HG03103 (cell line): Measurements from ENCODE around the gene MARCHF4.
"Not testable (repeated sequence)": the region's sequence is repeated elsewhere in the genome, so short reads cannot be mapped to it uniquely, and the experiment has no call there.

Source experiments
- ATAC-seq: cut with Tn5 transposase; IDR thresholded peaks from one replicate; pipeline ENCODE4 v1.9.1; 2021; ENCODE audit warnings: low read depth; ENCODE audit not compliant: unreplicated experiment

Gene MARCHF4

DNA sequence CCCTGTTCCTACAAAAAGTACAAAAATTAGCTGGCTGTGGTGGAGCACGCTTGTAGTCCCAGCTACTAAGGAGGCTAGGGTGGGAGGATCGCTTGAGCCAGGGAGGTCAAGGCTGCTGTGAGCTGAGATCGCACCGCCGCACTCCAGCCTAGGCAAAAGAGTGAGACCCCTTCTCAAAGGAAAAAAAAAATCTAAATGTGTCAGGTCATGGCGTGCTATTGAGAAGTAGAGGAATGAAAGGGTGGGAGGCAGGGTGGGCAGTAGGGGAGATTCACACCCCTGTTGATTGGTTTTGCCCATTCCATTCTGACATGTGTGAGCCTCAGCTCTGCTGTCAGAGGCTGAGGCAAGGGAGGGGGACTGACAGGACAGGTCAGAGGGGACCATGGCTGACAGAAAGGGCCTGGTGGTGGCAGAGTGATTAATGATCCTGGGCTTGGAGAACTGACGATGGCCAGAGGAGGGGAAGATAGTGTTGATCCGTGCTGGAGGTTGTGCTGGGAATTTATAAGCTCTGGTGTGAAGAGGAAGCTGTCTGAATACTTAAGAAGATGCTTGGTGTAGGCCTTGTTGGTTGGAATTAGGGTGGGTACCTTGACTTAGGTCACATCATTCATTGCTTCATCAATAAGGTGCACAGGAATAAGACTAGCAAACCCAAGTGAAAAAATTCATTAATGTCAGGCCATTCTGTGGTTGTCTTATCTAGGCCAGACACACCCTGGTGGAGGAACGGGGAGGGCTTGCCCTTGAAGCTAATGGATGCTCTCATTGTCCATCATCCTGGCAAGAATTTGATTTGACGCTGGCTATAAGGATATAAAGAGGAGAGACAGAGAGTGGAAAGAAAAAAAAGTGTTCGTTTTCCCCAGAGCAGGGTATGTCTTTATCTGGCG is 20.9 kb upstream of the MARCHF4 start:
- no peak for ATAC-seq

DNA sequence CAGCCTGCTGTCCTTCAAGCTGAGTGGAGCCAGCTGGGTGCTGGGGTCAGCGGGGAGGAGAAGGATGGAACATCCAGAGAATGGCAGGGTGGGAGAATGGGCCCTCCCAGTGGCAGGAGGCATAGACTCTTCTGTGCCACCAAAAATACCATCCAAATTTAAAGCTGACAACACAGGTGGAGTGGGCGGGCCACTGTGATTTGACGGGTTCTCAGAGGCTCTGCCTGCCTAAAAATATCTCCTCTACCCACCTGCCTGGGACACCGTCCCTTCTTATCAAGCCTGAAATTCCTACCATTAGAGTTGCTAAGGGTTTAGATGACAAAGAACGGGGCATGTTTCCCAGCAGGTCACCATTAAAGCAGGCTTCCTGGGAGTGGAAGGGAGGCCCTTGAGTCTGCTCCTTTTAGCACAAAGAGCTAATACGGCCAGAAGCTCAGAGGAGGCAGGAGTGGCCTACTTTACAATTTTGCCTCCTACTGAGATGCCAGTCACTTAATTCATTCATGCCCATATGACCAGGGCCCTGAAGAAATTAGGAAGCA is 19.8 kb upstream of the MARCHF4 start:
- no peak for ATAC-seq

DNA sequence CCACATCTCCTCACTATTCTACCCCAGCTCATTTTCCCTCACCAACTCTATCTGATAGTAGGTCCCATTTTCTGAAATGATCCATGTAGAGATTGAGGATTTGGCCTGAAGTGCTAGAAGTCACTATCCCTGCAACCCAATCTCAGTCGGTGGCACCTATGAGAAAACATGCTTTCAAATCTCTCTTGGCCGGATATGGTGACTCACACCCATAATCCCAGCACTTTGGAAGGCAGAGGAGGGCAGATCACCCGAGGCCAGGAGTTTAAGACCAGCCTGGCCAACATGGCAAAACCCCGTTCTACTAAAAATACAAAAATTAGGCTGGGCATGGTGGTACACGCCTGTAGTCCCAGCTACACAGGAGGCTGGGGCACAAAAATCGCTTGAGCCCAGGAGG is 19.1 kb upstream of the MARCHF4 start:
- ATAC-seq: no peak

DNA sequence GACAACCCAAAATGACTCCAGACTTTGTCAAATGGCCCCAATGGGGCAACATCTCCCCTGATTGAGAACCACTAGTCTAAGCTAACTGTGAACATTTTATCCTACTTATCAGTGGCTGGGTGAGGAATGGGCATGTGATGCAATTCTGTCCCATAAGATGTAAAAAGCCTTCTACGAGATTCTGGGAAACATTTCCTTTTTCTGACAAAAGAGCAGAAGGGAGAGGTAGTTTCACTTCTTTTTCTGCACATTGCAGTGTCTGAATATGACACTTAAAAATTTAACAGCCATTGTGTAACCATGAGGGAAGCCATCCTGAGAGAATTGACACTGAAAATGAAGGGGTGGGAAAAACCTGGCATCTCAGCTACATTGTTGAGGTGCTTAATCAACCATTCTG is 17.3 kb upstream of the MARCHF4 start:
- no peak for ATAC-seq

DNA sequence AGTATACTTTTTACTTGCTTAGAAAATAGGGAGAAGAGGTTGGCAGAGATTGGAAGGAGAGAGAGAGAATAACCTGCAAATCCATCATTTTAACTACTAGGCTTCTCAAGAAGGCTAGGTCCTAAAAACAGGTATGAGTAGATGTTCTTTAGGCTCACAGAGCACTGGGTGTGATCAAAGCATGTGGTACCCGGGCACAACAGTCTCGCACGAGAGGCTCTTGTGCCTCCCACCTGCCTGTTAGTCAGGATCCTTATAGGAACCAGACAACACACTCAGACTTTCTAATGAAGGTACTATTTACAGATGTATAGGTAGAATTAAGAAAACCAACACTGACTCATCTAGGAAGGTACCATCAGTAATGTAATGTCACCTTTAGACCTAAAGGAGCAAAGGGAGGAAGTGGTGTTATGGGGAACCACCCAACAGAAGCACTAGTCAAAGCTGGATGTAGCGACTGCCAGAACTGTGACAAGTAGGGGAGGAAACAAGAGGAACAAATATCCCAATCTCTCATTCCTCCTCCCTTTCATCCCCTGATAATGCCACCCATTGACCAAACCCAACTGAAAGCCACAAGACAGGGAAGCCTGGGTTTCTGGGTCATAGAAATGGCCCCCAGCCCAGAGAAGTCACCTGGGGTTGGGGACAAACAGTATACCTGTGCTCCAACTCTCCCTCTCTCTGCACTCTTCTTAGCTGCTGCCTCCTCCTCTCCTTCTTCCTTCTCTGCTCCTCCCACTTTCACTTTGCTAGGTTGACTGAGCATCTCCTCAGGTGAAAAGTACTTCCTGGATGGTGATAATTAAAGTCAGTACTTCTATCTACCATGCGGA is 16.0 kb upstream of the MARCHF4 start:
- no peak for ATAC-seq

DNA sequence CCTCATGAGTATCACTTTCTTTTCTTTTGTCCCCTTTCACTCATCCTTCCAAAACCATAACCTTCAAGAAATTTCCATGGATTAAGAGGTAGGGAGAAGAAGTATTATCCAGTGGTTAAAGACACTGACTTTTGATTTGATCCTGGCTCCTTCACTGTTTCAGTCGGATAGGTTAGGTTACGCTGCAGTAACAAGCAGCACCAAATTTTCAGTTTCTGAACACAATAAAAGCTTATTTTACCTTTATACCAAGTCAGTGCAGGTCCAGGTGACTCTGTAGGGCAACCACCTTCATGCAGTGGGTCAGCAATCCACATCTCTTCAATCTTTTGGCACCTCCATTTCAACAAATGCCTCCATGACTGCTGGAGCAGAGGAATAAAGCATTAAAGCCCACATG is 15.0 kb upstream of the MARCHF4 start:
- ATAC-seq: no peak

DNA sequence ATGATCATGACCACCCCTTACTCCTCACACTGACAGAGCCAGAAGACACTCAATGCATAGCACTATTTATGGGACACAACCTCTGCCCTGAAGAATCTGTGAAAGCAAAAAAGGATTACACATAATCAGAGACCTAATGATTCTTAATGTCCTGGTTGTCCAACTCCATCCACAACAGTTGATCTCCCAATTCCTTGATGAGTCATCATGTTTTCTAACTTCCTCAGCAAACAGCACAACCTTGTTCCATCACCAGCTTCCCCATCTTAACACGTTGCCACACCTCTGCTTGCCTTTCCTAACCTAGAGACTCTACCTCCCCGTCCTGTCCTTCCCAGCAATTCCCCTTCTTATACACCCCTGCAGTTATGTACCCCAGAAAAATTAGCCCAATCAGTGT is 13.2 kb upstream of the MARCHF4 start:
- ATAC-seq: no peak

DNA sequence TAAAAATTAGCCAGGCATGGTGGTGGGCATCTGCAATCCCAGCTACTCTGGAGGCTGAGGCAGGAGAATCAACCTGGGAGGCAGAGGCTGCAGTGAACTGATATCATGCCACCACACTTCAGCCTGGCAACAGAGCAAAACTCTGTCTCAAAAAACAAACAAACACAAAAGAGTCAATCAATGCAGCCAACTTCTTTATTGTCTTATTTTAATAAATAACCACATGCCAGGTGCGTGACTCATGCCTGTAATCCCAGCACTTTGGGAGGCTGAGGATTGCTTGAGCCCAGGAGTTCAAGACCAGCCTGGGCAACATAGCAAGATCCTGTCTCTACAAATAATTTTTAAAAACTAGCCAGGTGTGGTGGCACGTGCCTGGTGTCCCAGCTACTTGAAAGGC is 12.1 kb upstream of the MARCHF4 start:
- not testable (repeated sequence) for ATAC-seq

DNA sequence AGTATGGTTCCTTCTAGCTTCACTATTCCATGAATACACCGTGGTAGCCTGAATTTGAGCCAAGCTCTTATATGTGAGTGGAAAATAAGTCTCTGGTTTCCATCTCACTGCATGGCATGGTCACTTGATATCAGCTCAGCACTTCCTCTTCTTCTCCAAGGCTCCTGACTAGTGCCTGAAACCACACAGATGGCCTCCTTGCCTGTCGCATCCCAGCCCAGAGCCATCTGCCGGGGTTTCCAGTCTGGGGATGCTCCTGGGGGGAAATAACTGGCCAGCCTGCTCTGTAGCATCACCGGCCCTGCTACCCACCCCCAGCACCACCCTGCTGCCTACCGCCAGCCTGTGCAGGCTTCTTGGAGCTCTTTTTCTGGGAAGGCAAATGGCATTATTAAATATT is 7.7 kb upstream of the MARCHF4 start:
- ATAC-seq: no peak

DNA sequence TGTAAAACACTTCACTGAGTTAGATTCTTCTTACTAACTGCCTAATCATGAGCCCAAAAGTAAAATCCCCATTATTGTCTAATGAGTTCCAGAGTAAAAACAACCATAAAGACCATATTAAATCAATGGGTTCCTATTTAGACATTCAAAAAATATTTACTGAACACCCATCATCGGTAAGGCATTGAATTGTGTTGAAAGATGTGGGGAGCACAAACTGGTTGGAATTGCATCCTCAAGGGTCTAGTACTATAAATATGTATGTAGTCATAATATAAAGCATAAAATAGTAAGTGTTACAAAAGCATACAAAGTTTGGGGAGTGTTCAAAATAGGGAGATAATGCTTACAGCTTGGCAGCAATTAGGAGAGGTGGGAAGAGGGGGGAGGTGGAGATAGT is 3.0 kb upstream of the MARCHF4 start:
- ATAC-seq: no peak

DNA sequence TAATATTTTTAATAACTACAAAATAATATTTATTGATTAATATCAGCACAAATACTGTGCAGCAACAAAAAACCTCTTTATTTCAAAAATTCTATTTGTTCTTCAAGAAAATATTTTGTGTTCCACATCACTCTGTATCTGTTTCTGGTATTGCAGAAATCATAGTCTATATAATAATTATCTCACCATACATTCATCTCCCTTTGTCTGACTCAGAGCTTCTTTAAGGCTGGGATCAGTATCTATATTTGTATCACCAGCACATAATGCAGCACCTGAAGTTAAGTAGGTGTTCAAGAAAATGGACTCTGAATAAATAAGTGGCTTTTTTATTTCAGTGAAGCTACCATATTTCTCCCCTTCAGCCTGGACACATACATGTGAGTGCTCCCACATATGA is 1.6 kb upstream of the MARCHF4 start:
- ATAC-seq: no peak

DNA sequence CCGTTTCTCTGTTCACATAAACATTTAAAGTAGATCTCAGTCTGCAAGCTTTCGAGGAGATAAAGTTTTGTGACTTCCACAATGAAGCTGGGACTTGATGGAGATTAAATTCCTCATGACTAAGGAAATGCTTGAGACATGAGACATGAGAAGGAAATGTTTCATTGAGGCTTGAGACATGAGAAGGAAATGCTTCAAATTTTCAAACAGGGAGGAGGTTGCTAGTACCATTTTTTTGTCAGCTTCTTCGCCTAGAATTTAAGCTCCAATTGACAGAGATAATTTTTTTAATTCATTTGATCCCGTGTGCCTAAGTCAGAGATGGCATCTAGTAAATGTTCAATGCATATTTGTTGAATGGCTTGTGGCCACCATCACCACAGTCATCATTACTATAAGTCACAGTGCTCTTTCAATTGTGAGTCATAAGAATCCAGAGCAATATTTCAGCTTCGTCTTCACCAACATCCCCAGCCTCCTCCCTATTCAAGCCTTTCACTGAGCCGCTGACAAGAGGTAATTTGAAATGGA is 543 bp upstream of the MARCHF4 start:
- no peak for ATAC-seq

DNA sequence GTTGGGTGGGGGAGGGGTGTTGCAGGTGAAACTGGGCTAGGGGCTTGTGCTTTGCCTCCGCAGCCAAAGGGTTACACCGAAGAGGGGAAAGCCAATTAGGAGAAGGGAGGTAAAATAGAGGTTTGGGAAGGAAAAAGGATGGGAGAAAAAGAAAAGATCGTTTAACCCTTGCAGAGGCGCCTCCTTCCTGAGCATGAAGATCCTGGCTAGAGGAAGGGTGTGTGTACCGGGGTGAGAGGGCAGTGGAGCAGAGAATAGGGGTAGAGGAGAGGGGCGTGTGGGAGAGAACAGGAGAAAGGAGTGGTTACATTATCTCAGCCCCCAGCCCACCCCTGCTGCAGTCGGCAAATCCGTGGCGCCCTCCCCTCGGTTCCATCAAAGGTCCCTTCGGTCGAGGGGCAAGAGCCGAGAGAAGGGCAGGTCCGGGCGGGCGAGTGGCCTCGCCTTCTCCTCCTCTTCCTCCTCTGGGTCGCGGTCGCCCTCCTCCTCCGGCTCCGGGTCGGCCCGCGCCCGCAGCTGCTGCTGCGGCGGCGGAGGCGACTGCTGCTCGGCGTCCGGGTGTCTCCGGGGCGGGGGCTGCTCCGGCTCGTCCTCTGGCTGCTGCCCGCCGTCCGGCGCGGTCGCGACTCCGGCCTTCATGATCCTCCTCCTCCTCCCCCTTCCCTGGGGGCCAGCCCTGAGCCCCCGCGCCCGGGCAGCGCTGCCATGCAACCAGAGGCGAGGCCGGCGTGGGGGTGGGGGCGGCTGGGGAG is 1.1 kb downstream of the MARCHF4 start:
- ATAC-seq: no peak

DNA sequence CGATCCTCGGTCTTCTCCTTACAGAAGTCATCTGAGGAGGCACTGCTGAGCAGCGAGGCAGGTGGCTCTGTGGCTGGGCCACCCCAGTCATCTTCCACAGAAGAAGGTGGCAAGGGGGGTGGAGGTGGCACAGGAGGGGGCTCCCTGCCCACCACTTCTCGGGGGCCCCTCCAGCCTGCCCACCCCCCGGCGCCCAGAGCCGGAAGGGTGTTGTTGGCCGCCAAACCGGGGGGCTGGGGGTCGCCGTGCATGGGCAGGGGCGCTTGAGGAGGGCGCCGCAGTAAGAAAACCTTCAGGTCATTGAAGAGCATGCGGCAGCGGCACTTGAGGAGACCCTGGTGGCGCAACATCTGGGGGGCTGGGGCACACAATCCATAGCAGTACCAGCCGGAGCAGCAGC is 2.5 kb downstream of the MARCHF4 start:
- ATAC-seq: no peak

DNA sequence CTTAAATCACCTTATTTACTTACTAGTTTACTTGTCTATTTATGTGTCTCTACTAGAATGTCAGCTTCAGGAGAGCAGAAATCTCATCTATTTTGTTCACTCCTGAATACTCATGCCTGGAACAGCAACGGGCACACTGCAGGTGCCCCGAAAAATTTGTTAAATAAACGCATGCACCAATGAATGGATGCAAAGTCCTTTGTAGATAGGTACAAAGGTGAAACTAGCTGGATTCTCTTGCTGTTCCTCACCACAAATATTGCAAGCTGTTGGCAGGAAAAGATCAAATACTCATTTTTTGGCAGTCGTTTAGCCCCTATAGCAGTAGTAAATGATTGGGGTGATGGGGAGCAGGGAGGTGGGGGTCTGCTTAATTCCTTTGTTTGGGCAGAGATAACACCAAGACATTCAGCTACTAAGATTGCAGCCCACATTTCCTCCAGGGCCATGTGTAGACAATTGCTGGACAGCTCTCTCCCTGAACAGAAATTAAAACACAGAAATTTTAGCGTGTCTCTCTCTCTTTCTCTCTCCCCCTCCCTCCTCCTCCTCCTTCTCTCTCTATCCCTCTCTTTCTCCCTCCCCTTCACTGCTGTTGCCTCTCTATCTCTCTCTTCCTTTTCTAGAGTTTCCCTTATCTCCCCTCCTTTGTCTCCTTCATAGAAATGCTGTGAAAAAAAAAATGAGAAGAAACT is 5.4 kb downstream of the MARCHF4 start:
- no peak for ATAC-seq

DNA sequence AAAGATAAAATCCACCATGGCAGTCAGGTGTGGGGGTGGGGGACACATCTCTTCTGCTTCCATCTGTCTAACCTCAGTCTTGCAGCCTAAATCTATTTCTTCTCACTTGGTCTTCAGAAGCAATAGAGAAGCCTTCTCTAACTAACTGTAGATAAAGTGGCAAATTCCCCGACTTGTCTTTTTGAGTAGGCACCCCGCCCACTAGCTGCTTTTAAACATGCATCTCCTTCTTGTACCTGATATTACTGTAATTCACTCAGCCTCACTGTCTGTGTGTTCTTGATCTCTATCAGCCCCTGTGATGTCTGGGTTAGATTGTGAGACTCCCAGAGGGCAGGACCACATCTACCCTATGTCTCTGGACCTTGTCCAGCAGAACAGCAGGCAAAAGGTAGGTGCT is 6.8 kb downstream of the MARCHF4 start:
- ATAC-seq: no peak

DNA sequence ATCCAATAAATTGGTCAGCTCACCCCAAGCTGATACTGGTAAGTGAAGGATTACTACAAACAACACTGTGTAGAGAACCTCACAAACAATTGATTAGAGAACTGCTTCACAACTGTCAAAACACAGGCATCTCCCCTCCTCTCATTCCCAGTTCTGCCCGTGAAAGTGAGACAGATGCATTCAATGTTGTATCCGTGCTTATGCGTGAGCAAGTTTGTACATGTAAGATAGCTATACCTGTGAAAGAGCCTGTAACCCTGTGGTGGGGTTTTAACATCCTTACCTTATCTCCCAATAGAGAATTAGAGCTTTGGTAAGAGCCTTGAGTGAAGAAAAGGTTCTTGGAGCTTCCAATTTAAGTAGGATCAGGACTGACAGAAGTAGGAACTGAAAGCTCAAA is 9.1 kb downstream of the MARCHF4 start:
- no peak for ATAC-seq

DNA sequence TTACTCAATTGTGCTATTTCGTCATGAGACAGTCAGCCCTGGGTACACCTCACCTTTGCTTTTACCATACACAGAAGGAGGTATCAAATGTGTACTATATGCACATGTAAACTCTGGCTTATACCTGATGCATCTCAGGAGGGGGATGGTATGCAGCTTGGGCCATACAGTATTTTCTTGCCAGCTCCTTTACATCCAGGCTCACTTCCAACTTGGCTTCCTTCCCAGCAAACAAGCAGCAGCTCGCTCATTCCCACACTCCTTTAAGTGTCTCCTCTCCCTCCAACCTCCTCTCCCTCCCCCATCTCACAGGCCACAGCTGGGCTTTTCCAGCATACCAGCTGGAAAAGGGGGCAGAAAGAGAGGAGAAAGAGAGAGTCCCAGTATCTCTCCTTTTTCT is 9.6 kb downstream of the MARCHF4 start:
- ATAC-seq: no peak

DNA sequence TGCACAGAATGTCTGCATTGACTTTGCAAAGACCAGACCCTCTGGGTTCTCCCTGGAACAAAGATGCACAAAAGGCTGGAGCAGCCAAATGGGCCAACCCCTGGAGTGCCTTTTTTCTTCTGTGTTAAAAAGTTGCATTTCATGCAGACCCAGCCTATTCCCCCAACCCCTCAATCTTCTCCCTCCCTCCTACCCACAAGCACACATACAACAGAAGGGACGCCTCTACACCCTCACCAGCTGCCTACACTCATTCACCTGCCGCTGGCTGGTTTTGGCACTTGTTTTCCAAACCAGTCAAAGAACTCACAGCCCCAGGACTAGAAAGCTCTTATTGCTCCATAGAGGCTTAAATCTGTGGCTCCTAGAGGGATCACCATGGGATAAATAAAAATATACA is 16.6 kb downstream of the MARCHF4 start:
- ATAC-seq: no peak

DNA sequence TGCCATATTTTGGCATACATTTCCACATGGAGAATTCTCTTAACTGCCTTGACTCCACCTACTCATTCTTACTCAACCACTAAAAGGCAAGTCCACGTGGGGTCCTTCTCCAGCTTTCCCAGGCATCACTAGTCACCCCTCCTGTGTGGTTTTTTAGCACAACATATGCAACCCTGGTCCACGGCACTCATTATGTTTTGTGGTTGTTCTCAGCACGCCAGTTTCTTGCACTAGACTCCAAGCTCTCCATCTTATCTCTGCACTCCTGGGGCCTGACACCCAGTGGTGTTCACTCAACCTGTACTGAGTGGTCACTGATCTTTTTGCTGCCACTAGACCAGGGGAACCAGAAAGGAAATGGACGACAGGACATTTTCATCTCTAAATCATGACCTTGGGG is 18.0 kb downstream of the MARCHF4 start:
- no peak for ATAC-seq
